PFSK-1 (cell line): ENCODE measurements around the gene NAT8L.

Experiments used
- FOXP2 ChIP-seq: optimal IDR thresholded peaks from 2 replicates; pipeline ENCODE3; 2011; ENCODE audit warnings: borderline replicate concordance, control low read depth, inconsistent platforms; ENCODE audit not compliant: insufficient read depth; ENCODE audit errors: extremely low read length, extremely low read depth
- POLR2AphosphoS5 ChIP-seq: IDR thresholded peaks from 2 replicates; pipeline ENCODE4 v1.6.1; 2012; ENCODE audit warnings: low read depth, mild to moderate bottlenecking, control low read depth, low read length, moderate library complexity

GRCh38 chr4:2049811-2050210, 9.3 kb upstream of the NAT8L start:
- TF ChIP-seq POLR2AphosphoS5 (no peak), FOXP2 (no peak)
